ENCODE measurements around the gene ATP11A.

DNA sequence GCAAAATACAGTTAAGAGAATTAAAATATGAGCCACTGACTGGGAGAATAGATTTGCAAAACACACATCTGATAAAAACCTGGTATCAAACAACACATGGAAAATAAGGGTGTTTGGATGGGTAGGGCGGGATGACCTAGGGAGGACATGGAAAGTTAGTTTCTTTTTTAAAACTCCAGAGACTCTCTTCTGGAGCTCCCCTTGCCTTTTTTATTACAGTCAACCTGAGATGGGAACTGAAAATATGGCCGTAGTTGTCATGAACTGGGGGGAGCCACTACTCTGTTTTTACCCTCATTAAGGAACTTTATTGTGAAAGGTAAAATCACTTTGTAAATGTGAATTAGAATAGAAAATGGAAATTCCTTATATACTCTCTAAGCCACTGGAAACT, 113.0 kb downstream of the ATP11A start:
- TF ChIP-seq, protein P1, sequence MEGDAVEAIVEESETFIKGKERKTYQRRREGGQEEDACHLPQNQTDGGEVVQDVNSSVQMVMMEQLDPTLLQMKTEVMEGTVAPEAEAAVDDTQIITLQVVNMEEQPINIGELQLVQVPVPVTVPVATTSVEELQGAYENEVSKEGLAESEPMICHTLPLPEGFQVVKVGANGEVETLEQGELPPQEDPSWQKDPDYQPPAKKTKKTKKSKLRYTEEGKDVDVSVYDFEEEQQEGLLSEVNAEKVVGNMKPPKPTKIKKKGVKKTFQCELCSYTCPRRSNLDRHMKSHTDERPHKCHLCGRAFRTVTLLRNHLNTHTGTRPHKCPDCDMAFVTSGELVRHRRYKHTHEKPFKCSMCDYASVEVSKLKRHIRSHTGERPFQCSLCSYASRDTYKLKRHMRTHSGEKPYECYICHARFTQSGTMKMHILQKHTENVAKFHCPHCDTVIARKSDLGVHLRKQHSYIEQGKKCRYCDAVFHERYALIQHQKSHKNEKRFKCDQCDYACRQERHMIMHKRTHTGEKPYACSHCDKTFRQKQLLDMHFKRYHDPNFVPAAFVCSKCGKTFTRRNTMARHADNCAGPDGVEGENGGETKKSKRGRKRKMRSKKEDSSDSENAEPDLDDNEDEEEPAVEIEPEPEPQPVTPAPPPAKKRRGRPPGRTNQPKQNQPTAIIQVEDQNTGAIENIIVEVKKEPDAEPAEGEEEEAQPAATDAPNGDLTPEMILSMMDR (IDR thresholded peaks at IDR 0.05; ENCODE audit: low read length): no peak
- no peak for TF ChIP-seq EZH2 (optimal IDR thresholded peaks at IDR 0.05; ENCODE audit: low read depth, low read length)
- no peak for TF ChIP-seq EZH2phosphoT487 (IDR thresholded peaks at IDR 0.05; ENCODE audit: low read length)
